ENCODE measurements around the gene LANCL2. TPM values are rescaled to one million over a fixed set of nuclear protein-coding genes. Genes with fewer than 3 reads are reported as not detected.

Gene LANCL2
- total RNA-seq, 1 experiment from 2014 or later = 18.5 TPM

- Histone ChIP-seq H3K9me3 (no peaks in the 10 kb centered on the region), H3K4me3 (ENCODE audit: low read depth, low read length) (no peak overlapping the region), H3K4me1 (no peaks in the 10 kb centered on the region; the same call in 1 of the 2 replicates), H3K27me3 (replicated peaks; ENCODE audit: control insufficient read depth, insufficient read depth, low read length) (no peaks in the 10 kb centered on the region), H3K36me3 (ENCODE audit: control insufficient read depth, insufficient read depth, low read length) (no peaks in the 10 kb centered on the region)
- peaks cover 3% of the 10 kb centered on the region for H3K27me3 Mint-ChIP-seq (ENCODE audit: insufficient read depth, unreplicated experiment)
- no peaks in the 10 kb centered on the region for H3K36me3 Mint-ChIP-seq (ENCODE audit: insufficient read depth, unreplicated experiment)
- H3K4me3 Mint-ChIP-seq (ENCODE audit: unreplicated experiment) = no peak overlapping the region
- TF ChIP-seq, protein P1, sequence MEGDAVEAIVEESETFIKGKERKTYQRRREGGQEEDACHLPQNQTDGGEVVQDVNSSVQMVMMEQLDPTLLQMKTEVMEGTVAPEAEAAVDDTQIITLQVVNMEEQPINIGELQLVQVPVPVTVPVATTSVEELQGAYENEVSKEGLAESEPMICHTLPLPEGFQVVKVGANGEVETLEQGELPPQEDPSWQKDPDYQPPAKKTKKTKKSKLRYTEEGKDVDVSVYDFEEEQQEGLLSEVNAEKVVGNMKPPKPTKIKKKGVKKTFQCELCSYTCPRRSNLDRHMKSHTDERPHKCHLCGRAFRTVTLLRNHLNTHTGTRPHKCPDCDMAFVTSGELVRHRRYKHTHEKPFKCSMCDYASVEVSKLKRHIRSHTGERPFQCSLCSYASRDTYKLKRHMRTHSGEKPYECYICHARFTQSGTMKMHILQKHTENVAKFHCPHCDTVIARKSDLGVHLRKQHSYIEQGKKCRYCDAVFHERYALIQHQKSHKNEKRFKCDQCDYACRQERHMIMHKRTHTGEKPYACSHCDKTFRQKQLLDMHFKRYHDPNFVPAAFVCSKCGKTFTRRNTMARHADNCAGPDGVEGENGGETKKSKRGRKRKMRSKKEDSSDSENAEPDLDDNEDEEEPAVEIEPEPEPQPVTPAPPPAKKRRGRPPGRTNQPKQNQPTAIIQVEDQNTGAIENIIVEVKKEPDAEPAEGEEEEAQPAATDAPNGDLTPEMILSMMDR (IDR thresholded peaks at IDR 0.05; ENCODE audit: insufficient read depth in 1 of 2, low read depth in 1 of 2, low read length in 1 of 2, severe bottlenecking in 1 of 2, unreplicated experiment in 1 of 2) = no peak
- H3K27ac Mint-ChIP-seq (ENCODE audit: unreplicated experiment) = no peak overlapping the region
- no peak for DNase-seq
- POLR2A ChIA-PET = no interaction called here
- CTCF ChIA-PET = no interaction called here
- intact Hi-C loops (cut with micrococcal nuclease; ENCODE audit: unreplicated experiment) = loop anchor here (10.0 kb wide), 1 partner anchor 586 kb away; no protein-coding TSS in a partner anchor
- BruUV-seq (replicated peaks) = no TSS peak
- peaks cover 9% of the 10 kb centered on the region for H3K9me3 Mint-ChIP-seq (ENCODE audit: unreplicated experiment)
- peaks cover 18% of the 10 kb centered on the region for H3K4me1 Mint-ChIP-seq (ENCODE audit: low read depth, unreplicated experiment)
Observed at GRCh38 chr7:55360486-55360885, 4.7 kb upstream of the LANCL2 start.

GRCh38 chr7:55361560-55361959, 3.6 kb upstream of the LANCL2 start:
- peaks cover 18% of the 10 kb centered on the region for H3K4me1 Mint-ChIP-seq (ENCODE audit: low read depth, unreplicated experiment)
- TF ChIP-seq, protein P1 (IDR thresholded peaks at IDR 0.05; ENCODE audit: insufficient read depth in 1 of 2, low read depth in 1 of 2, low read length in 1 of 2, severe bottlenecking in 1 of 2, unreplicated experiment in 1 of 2) = no peak
- Histone ChIP-seq H3K36me3 (ENCODE audit: control insufficient read depth, insufficient read depth, low read length) (no peaks in the 10 kb centered on the region), H3K27me3 (replicated peaks; ENCODE audit: control insufficient read depth, insufficient read depth, low read length) (no peaks in the 10 kb centered on the region), H3K4me1 (no peaks in the 10 kb centered on the region; the same call in 1 of the 2 replicates), H3K4me3 (ENCODE audit: low read depth, low read length) (no peak overlapping the region), H3K9me3 (no peaks in the 10 kb centered on the region)
- no peak overlapping the region for H3K27ac Mint-ChIP-seq (ENCODE audit: unreplicated experiment)
- no TSS peak for BruUV-seq (replicated peaks)
- H3K36me3 Mint-ChIP-seq (ENCODE audit: insufficient read depth, unreplicated experiment) = peaks cover 10% of the 10 kb centered on the region
- no peak overlapping the region for H3K4me3 Mint-ChIP-seq (ENCODE audit: unreplicated experiment)
- H3K27me3 Mint-ChIP-seq (ENCODE audit: insufficient read depth, unreplicated experiment) = peaks cover 3% of the 10 kb centered on the region
- CTCF ChIA-PET = no interaction called here
- intact Hi-C loops (cut with micrococcal nuclease; ENCODE audit: unreplicated experiment) = loop anchor here (10.0 kb wide), 1 partner anchor 587 kb away; no protein-coding TSS in a partner anchor
- peaks cover 7% of the 10 kb centered on the region for H3K9me3 Mint-ChIP-seq (ENCODE audit: unreplicated experiment)
- DNase-seq = no peak
- POLR2A ChIA-PET = no interaction called here

- POLR2A ChIA-PET = no interaction called here
- H3K27ac Mint-ChIP-seq (ENCODE audit: unreplicated experiment) = no peak overlapping the region
Observed at GRCh38 chr7:55362927-55363326, 2.2 kb upstream of the LANCL2 start.

More at GRCh38 chr7:55362927-55363326, 2.2 kb upstream of the LANCL2 start:
- H3K4me3 ChIP-seq (ENCODE audit: low read depth, low read length) = no peak overlapping the region
- no peaks in the 10 kb centered on the region for H3K36me3 ChIP-seq (ENCODE audit: control insufficient read depth, insufficient read depth, low read length)
- TF ChIP-seq, protein P1 (IDR thresholded peaks at IDR 0.05; ENCODE audit: insufficient read depth in 1 of 2, low read depth in 1 of 2, low read length in 1 of 2, severe bottlenecking in 1 of 2, unreplicated experiment in 1 of 2) = no peak
- Mint-ChIP-seq H3K9me3 (ENCODE audit: unreplicated experiment) (no peaks in the 10 kb centered on the region), H3K27me3 (ENCODE audit: insufficient read depth, unreplicated experiment) (no peaks in the 10 kb centered on the region), H3K4me1 (ENCODE audit: low read depth, unreplicated experiment) (peaks cover 18% of the 10 kb centered on the region), H3K4me3 (ENCODE audit: unreplicated experiment) (no peak overlapping the region), H3K36me3 (ENCODE audit: insufficient read depth, unreplicated experiment) (peaks cover 14% of the 10 kb centered on the region)
- intact Hi-C loops (cut with micrococcal nuclease; ENCODE audit: unreplicated experiment) = loop anchor here (10.0 kb wide), 1 partner anchor 588 kb away; no protein-coding TSS in a partner anchor
- DNase-seq = no peak
- H3K9me3 ChIP-seq = no peaks in the 10 kb centered on the region
- CTCF ChIA-PET = no interaction called here
- H3K27me3 ChIP-seq (replicated peaks; ENCODE audit: control insufficient read depth, insufficient read depth, low read length) = no peaks in the 10 kb centered on the region
- no TSS peak for BruUV-seq (replicated peaks)
- no peaks in the 10 kb centered on the region; the same call in 1 of the 2 replicates for H3K4me1 ChIP-seq
